Measurements from ENCODE around the gene IL10RA. TPM values are rescaled to one million over a fixed set of nuclear protein-coding genes. Genes with fewer than 3 reads are reported as not detected.

The IL10RA gene
- total RNA-seq, 2 experiments from 2014 or later, result 58.1 to 62.6 TPM

DNA sequence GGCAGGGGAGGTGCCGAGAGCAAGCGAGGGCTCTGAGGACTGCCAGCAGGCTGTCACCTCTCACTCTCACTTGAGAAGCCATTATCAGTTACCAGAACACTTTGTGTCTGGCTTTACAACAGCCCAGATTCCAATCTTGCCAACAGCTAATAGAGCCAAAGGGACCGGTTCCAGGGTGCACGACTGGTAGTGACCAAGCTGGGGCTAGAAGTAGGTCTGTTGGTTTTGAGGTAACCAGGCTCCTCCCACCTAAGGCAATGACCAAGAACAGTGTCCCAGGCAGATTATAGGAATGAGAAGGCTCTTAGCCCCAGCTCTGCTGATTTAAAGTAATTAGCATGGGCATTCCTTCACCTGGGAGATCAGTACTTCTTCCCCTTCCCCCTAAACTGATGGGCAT lies 7.2 kb upstream of the IL10RA start:
- CTCF ChIA-PET, result interaction anchor here (0.7 kb wide), 1 partner anchor 74 kb away, joined by 4 read pairs; no protein-coding TSS in a partner anchor
- POLR2A ChIA-PET, result interaction anchor here (1.1 to 1.5 kb wide), 2 partner anchors 9 kb away, joined by 3 to 4 read pairs; no protein-coding TSS in a partner anchor

DNA sequence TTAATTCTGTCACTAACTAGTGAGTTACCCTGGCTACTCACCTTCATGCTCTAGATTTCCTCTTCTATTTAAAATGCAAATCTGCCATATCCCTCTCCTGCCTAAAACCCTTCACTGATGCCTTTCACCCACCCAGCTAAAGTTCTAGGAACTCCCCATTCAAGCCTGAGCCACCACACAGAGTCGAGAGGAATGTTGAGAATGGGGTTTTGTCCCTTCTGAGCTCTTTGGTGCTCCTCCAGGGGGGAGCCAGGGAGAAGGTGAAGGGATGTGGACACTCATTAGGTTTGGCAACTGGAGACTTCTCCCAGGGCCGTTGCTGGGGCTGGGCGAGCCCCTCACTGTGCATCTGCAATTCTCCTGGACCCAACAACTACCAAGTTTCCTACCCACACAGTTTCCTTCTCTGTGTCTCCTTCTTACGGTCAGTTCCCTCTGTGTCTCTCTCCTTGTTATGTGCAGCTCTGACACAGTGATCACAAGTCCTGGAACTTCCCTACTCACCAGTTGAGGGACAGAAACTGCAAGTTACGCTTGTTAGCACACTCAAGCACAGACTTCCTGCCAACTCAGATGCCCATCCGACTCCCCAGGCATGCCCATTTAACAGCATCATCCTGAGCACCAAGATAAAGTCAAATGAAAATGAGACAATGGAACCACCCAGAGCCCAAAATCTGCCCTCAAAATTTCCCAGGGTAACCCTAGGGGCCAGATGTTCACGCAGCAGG lies 6.5 kb upstream of the IL10RA start:
- POLR2A ChIA-PET, result interaction anchor here (0.9 to 1.5 kb wide), 3 partner anchors 9 to 27 kb away, joined by 3 to 4 read pairs (median 3); no protein-coding TSS in a partner anchor
- CTCF ChIA-PET, result interaction anchor here (0.7 to 1.3 kb wide), 3 partner anchors 15 to 74 kb away, joined by 3 to 4 read pairs (median 4); no protein-coding TSS in a partner anchor

DNA sequence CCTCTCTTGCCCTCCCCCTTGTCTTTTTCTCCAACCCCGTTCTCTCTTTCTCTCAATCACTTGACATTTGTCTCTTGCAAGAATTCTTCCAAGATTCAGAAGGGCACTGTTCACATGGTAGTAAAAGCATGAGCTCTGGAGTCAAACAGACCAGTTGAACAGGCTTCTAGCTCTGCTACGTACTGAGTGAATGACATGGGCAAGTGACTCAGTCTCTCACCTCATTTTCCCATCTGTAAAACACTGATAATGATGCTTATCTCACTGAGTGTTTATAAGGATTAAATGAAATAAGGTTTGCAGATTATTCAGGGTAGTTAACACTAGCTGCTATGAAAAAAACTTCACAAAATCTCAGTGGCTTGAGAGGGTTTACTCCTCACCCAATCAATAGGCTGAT lies 5.9 kb upstream of the IL10RA start:
- CTCF ChIA-PET, result interaction anchor here (0.6 to 1.3 kb wide), 3 partner anchors 14 to 371 kb away, joined by 3 to 4 read pairs (median 3); no protein-coding TSS in a partner anchor

DNA sequence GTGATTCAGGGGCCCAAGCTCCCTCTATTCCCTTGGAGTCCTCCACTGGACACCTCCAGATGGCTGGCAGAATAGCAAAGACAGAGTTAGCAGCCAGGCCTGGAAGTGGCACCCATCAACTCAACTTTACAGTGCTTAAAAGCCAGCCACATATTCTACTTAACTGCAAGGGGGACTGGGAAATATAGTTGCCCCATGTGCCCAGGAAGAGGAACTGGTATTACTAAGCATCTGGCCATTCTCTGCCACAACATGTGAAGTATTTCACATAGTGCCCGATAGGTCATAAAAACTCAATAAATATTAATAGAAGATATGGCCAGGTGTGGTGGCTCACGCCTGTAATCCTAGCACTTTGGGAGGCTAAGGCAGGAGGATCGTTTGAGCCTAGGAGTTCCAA lies 5.5 kb upstream of the IL10RA start:
- POLR2A ChIA-PET, result interaction anchor here (1.5 kb wide), 1 partner anchor 28 kb away, joined by 4 read pairs; no protein-coding TSS in a partner anchor
- CTCF ChIA-PET, result interaction anchor here (0.6 to 1.3 kb wide), 2 partner anchors 14 to 372 kb away, joined by 3 read pairs; no protein-coding TSS in a partner anchor

More for the DNA sequence above, 5.9 kb upstream of the IL10RA start:
- POLR2A ChIA-PET, result interaction anchor here (0.9 to 1.5 kb wide), 2 partner anchors 9 to 27 kb away, joined by 3 to 4 read pairs; no protein-coding TSS in a partner anchor

DNA sequence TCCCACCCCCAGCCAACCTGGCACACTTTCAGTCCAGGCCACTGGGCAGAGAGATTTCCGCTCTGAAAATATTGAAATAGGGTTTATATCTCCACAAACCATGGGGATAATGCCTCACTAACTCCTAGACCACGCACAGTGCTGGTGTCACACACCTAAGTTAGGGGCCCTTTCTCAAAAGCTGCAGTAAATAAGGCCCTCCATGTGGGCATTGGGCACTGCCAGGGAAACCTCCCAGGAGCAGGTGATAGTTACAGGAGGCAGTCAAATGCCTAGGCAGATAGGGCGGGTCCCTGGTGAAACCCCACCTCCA lies 3.1 kb upstream of the IL10RA start:
- ChIA-PET POLR2A (interaction anchor here (0.6 to 10.9 kb wide), 3 partner anchors 17 to 840 kb away, joined by 3 to 205 read pairs (median 4); no protein-coding TSS in a partner anchor), CTCF (interaction anchor here (1.0 to 1.8 kb wide), 5 partner anchors 32 to 70 kb away, joined by 3 to 7 read pairs (median 3); no protein-coding TSS in a partner anchor)

- ChIA-PET CTCF (interaction anchor here (1.0 to 3.9 kb wide), 2 partner anchors 12 to 14 kb away, joined by 3 to 18 read pairs; no protein-coding TSS in a partner anchor), POLR2A (interaction anchor here (0.6 to 10.9 kb wide), 4 partner anchors 9 to 451 kb away, joined by 3 to 205 read pairs (median 5); no protein-coding TSS in a partner anchor)
Observed at GRCh38 chr11:117984476-117984875, 1.7 kb upstream of the IL10RA start.

DNA sequence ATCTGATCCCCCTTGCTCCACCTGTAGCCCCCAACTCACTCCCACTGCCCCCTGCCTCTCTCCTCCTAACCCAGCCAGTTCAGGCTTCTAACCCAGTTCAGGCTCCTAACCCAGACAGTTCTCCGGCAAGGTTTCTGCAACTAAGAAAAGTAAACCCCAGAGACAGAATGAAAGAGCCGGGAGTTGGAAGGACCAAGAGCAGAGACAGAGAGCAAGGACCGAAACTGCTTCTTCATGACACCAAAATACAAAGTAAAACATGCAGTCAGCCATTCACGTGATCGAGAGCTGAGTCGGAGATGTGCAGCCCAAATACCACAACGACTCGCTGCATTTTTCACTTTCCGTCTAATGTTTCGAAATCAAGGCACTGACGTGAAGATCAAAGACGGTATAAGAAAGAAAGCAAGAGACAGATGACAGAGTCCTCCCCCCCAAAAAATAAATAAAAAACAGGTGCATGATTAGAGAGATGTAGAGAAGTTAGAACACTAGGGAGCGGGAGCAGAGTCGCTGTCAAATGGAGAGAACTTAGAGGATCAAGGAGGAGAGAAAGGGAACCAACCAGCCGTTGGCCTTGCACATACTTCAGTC lies 884 bp downstream of the IL10RA start:
- CTCF ChIA-PET, result interaction anchor here (0.7 to 4.8 kb wide), 16 partner anchors 11 to 453 kb away, joined by 3 to 35 read pairs (median 5); no protein-coding TSS in a partner anchor
- POLR2A ChIA-PET, result interaction anchor here (0.7 to 10.9 kb wide), 12 partner anchors 9 to 172 kb away, joined by 3 to 205 read pairs (median 4); no protein-coding TSS in a partner anchor

DNA sequence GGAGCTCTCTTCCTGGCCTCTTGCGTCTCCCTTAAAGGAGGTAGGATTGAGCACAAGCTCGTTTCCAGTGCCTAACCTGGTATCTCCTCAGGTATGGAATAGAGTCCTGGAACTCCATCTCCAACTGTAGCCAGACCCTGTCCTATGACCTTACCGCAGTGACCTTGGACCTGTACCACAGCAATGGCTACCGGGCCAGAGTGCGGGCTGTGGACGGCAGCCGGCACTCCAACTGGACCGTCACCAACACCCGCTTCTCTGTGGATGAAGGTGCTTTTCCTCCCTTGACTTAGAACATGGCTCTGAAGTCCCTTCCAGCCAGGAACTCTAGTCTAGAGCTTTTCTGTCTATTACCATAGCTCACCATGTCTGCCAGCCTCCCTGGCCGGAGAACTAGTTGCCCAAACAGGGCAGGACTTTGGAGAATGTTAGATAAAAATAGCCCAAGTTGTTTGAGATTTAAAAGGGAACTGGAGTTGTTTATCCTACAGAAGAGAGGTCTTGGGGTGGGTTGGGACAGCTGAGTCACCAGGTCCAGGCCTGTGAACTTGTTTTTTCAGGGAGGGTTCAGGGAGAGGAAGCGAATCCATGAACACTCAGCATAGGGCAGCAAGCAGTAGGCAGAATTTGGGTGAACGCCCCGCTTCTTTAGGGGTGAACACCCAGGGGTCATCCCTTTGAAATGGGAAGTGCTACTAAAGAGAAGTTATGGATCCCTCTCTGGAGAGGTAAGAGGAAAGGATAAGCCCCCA lies 3.3 kb downstream of the IL10RA start:
- CTCF ChIA-PET, result interaction anchor here (0.6 to 4.8 kb wide), 5 partner anchors 9 to 64 kb away, joined by 4 to 35 read pairs (median 4); no protein-coding TSS in a partner anchor

GRCh38 chr11:117992136-117992535 lies 5.9 kb downstream of the IL10RA start:
- CTCF ChIA-PET, result interaction anchor here (1.0 to 1.4 kb wide), 2 partner anchors 10 to 45 kb away, joined by 3 read pairs; no protein-coding TSS in a partner anchor

More for the DNA sequence above, 3.3 kb downstream of the IL10RA start:
- POLR2A ChIA-PET, result interaction anchor here (0.9 to 10.9 kb wide), 2 partner anchors 10 kb away, joined by 3 to 205 read pairs; no protein-coding TSS in a partner anchor

GRCh38 chr11:117992620-117993019 lies 6.4 kb downstream of the IL10RA start:
- CTCF ChIA-PET, result interaction anchor here (1.0 to 1.4 kb wide), 3 partner anchors 9 to 46 kb away, joined by 3 to 4 read pairs (median 3); no protein-coding TSS in a partner anchor
- POLR2A ChIA-PET, result interaction anchor here (10.9 kb wide), 1 partner anchor 7 kb away, joined by 205 read pairs; no protein-coding TSS in a partner anchor

More at GRCh38 chr11:117992136-117992535, 5.9 kb downstream of the IL10RA start:
- POLR2A ChIA-PET, result interaction anchor here (10.9 kb wide), 1 partner anchor 8 kb away, joined by 205 read pairs; no protein-coding TSS in a partner anchor

DNA sequence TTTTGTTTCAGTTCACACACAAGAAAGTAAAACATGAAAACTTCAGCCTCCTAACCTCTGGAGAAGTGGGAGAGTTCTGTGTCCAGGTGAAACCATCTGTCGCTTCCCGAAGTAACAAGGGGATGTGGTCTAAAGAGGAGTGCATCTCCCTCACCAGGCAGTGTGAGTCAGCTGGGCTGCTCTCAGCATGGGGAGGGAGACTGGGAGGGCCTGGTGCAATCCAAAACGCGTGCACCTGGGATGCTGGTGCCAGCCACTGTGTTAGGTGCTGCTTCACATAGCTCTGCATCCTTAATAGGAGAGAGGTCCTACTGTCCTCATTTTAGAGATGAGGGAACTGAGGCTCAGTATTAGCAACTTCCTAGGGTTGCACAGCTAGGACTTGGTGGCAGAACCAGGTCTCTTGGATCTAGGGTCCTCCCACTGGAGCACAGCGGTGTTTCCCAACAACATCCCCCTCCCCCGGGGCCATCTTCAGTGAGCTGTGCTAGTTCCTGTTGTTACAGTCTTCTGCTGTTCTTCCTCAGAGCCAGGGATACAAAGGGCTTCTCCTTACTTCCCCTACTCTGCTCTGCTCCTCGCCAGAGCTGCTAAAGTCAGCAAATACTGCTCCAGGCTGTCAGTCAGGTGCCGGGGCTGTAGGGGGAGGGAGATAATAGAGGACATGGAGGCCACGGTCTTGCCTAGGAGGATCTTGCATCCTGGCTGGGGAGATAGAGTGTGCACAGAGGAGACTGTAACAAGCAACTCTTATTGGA lies 8.0 kb downstream of the IL10RA start:
- CTCF ChIA-PET, result interaction anchor here (1.2 to 1.7 kb wide), 4 partner anchors 9 to 186 kb away, joined by 3 to 6 read pairs (median 4); no protein-coding TSS in a partner anchor
- POLR2A ChIA-PET, result interaction anchor here (0.9 to 12.2 kb wide), 2 partner anchors 7 to 22 kb away, joined by 3 to 205 read pairs; partner anchors contain the start of gene IL10RA

DNA sequence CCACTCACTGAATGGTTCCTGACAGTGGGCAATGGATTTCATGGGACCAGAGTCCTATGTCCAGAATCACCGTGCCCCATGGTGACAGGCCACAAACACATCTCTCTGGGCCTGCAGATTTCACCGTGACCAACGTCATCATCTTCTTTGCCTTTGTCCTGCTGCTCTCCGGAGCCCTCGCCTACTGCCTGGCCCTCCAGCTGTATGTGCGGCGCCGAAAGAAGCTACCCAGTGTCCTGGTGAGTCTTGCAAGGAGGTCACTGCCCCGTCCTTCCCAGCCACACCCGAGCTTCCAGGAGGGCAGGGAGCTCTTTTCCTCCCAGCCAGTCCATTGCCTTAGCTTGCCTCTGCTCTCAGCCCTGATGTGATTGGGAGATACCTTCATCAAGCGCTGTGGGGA lies 9.3 kb downstream of the IL10RA start:
- POLR2A ChIA-PET, result interaction anchor here (0.5 to 12.2 kb wide), 3 partner anchors 8 to 57 kb away, joined by 3 to 205 read pairs (median 12); partner anchors contain the start of gene IL10RA
- CTCF ChIA-PET, result interaction anchor here (0.6 to 5.5 kb wide), 4 partner anchors 49 to 1309 kb away, joined by 3 to 42 read pairs (median 4); no protein-coding TSS in a partner anchor

GRCh38 chr11:117996058-117996457 lies 9.9 kb downstream of the IL10RA start:
- ChIA-PET CTCF (interaction anchor here (1.6 to 5.5 kb wide), 3 partner anchors 49 to 56 kb away, joined by 4 to 42 read pairs (median 10); no protein-coding TSS in a partner anchor), POLR2A (interaction anchor here (1.1 to 12.2 kb wide), 3 partner anchors 9 to 45 kb away, joined by 3 to 205 read pairs (median 12); partner anchors contain the start of gene IL10RA)

DNA sequence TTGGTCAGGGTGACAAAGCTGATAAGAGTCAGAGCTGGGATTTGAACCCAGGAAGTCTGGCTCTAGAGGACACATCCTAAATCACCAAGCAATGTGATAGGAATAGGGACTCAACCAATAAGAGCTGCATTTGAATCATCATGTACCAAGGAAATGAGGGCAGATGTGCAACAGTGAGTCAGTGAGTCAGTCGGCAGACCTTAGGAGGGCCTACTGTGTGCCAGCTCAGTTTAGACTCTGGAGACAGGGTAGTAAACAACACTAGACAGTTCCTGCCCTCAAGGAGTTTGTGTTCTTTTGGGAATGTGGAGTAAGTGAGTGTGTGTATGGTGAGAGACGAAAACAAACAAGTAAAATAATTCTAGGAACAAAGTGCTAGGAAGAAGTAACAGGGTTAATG lies 11.2 kb downstream of the IL10RA start:
- ChIA-PET POLR2A (interaction anchor here (1.1 to 12.2 kb wide), 4 partner anchors 10 to 49 kb away, joined by 5 to 205 read pairs (median 9); partner anchors contain the start of gene IL10RA), CTCF (interaction anchor here (1.0 to 5.5 kb wide), 10 partner anchors 8 to 182 kb away, joined by 3 to 42 read pairs (median 4); partner anchors contain the start of gene IL10RA)

GRCh38 chr11:117997823-117998579 lies 11.8 kb downstream of the IL10RA start:
- CTCF ChIA-PET, result interaction anchor here (0.7 to 5.5 kb wide), 11 partner anchors 9 to 183 kb away, joined by 3 to 42 read pairs (median 4); partner anchors contain the start of gene IL10RA
- POLR2A ChIA-PET, result interaction anchor here (0.6 to 12.2 kb wide), 7 partner anchors 9 to 154 kb away, joined by 3 to 205 read pairs (median 5); partner anchors contain the start of gene IL10RA
